Prostate gland (tissue), 2 donors: ENCODE measurements around the gene PANK4. TPM values are rescaled to one million over a fixed set of nuclear protein-coding genes. Genes with fewer than 3 reads are reported as not detected.
A peak's percentile ranks its signal among the peaks of the same experiment; 100 is the strongest.

Experiments used
- DNase-seq: peaks from one replicate; pipeline ENCODE4 v3.0.0-alpha.2; 2019; ENCODE audit warnings: low spot score
- H3K27ac ChIP-seq, 2 donors: fragments of 200-600 bp; sonication (generic); 2 replicates each; pipeline ENCODE4 v1.5.1; 2017 to 2019
- H3K27me3 ChIP-seq: fragments of 200-600 bp; sonication (generic); replicated peaks from 2 replicates; pipeline ENCODE4 v1.5.1; 2019; ENCODE audit not compliant: insufficient read depth
- H3K36me3 ChIP-seq, 2 donors: fragments of 200-600 bp; sonication (generic); 1 replicate in 1 of 2; 2 replicates in 1 of 2; pipeline versions ENCODE4 v1.5.1 to v1.8.1; 2017 to 2019
- H3K4me1 ChIP-seq: fragments of 200-600 bp; sonication (generic); replicated peaks from 2 replicates; pipeline ENCODE4 v1.5.1; 2019
- H3K4me3 ChIP-seq, 2 donors: fragments of 200-600 bp; sonication (generic); 2 replicates each; pipeline ENCODE4 v1.5.1; 2017 to 2019
- H3K9me3 ChIP-seq: fragments of 200-600 bp; sonication (generic); 2 replicates; pipeline ENCODE4 v1.5.1; 2017
- POLR2A ChIP-seq: fragments of 450-650 bp; IDR thresholded peaks from one replicate; pipeline ENCODE4 v1.6.1; 2016; ENCODE audit warnings: antibody characterized with exemption, mild to moderate bottlenecking
- POLR2AphosphoS5 ChIP-seq: sonication (generic); formaldehyde crosslinking; IDR thresholded peaks from one replicate; pipeline ENCODE4 v1.6.1; 2017; ENCODE audit warnings: antibody characterized with exemption
- WGBS: methylation state at CpG from one replicate; pipeline ENCODE4 v1.1.5; 2018; 5-methylcytosine and 5-hydroxymethylcytosine counted together
- intact Hi-C: fragments of 100-400 bp; cut with DNase I; formaldehyde crosslinking; loops from one replicate; pipeline ENCODE4 v1.14.2; 2022
- total RNA-seq, 2 donors: library from RNA; depleted of rRNA; stranded (reverse); fragments of >200 nt; gene quantifications; one replicate each; pipeline ENCODE4 v1.1.0, GENCODE V29; 2016
- TF ChIP-seq, protein P1 (sequence below), 4 experiments: fragments of 200-600 bp in 2 of 4; fragments of 450-650 bp in 2 of 4; sonication (generic) in 2 of 4; IDR thresholded peaks; 1 replicate in 3 of 4; 2 replicates in 1 of 4; pipeline ENCODE4 v1.5.1; 2016 to 2019; ENCODE audit warnings: antibody characterized with exemption in 4 of 4, mild to moderate bottlenecking in 2 of 4, moderate library complexity in 2 of 4

PANK4 gene
- total RNA-seq, 2 donors from 2014 or later, result 27.0 to 69.5 TPM

DNA sequence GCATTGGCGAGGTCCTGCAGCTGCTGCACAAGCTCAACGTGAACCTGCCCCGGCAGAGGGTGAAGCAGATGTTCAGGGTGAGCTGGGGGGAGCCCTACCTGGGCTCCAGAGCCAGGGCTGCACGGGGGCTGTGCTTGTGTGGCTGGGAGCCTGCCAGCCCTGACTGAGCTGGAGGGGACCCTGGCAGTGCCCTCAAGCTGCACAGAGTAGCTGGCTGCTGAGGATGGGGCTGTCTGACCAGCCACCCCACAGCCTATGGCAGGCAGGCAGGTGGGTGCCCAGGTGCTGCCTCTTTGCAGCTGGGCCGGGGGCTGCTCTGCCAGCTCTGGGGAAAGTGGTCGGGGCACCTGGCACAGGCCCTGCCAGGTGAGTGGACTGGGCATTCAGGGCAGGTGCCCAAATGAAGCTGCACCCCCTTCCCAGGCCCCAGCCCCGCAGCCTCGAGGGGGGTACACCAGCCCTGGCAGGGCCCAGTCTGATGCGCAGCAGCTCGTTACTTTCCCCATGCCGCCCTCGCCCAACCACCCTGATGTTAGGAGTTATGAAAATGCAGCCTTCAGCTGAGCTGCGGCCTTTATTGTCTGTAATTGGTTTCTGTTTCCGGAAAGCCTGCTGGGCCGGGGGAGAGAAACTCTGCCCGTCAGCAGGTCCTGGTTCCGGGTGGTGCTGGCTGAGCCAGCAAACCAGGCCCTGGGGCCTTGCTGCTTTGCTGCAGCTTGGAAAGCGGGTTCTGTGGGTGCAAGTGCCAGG is 46.0 kb downstream of the PANK4 start:
- Histone ChIP-seq H3K4me1 (peaks cover 14% of the 10 kb centered on the region), H3K4me3 (no peak overlapping the region), H3K27me3 (no peaks in the 10 kb centered on the region), H3K27ac (peak overlapping the region; percentile 52 to 69), H3K9me3 (no peaks in the 10 kb centered on the region), H3K36me3 (no peaks in the 10 kb centered on the region)
- TF ChIP-seq POLR2A, result no peak
- peak; percentile 49 for TF ChIP-seq POLR2AphosphoS5
- peak; percentile 50 for DNase-seq
- WGBS, result 69% methylated on average over 17 of the region's 18 CpGs
- intact Hi-C loops, result no loop called here

DNA sequence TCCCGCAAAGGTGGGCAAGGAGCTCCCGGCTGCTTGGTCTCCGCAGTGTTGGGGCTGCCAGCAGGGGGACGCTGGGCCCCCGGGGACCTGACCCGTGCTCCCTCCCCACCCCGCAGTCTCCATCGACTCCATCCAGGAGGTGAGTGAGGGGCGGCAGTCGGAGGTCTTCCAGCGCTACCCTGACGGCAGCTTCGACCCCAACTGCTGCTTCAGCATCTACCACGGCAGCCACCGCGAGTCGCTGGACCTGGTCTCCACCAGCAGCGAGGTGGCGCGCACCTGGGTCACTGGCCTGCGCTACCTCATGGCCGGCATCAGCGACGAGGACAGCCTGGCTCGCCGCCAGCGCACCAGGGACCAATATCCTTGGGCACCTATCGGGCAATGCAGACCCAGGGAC is 46.8 kb downstream of the PANK4 start:
- Histone ChIP-seq H3K4me1 (peaks cover 14% of the 10 kb centered on the region), H3K36me3 (no peaks in the 10 kb centered on the region), H3K4me3 (no peak overlapping the region), H3K9me3 (no peaks in the 10 kb centered on the region), H3K27ac (peak overlapping the region; percentile 52 to 69), H3K27me3 (no peaks in the 10 kb centered on the region)
- intact Hi-C loops, result no loop called here
- TF ChIP-seq, protein P1, sequence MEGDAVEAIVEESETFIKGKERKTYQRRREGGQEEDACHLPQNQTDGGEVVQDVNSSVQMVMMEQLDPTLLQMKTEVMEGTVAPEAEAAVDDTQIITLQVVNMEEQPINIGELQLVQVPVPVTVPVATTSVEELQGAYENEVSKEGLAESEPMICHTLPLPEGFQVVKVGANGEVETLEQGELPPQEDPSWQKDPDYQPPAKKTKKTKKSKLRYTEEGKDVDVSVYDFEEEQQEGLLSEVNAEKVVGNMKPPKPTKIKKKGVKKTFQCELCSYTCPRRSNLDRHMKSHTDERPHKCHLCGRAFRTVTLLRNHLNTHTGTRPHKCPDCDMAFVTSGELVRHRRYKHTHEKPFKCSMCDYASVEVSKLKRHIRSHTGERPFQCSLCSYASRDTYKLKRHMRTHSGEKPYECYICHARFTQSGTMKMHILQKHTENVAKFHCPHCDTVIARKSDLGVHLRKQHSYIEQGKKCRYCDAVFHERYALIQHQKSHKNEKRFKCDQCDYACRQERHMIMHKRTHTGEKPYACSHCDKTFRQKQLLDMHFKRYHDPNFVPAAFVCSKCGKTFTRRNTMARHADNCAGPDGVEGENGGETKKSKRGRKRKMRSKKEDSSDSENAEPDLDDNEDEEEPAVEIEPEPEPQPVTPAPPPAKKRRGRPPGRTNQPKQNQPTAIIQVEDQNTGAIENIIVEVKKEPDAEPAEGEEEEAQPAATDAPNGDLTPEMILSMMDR (IDR thresholded peaks at IDR 0.05), result no peak
- no peak for TF ChIP-seq POLR2AphosphoS5
- no peak for TF ChIP-seq POLR2A
- 81% methylated on average over 28 of the region's 28 CpGs for WGBS
- DNase-seq, result no peak

DNA sequence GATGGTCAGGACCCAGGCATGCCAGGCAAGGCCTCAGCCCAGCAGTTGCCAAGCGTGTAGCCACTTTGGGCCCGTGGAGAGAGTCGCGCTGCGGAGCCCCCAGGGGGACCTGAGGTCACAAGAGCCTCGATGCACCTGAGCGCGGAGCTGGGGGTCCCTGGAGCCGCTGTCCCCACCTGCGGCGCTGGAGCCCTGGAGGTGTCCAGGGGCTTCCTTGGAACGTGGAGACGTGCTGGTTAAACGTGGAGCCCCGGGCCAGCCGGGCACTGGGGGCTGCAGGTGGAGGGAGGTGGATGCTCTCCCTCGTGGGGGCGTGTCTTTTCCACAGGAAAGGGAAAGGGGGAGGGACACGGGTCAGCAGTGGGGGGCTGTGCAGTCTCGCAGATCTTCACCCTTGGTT is 47.2 kb downstream of the PANK4 start:
- 86% methylated on average over 18 of the region's 20 CpGs for WGBS
- DNase-seq, result no peak
- Histone ChIP-seq H3K27me3 (no peaks in the 10 kb centered on the region), H3K36me3 (no peaks in the 10 kb centered on the region), H3K27ac (no peak overlapping the region), H3K4me1 (peaks cover 14% of the 10 kb centered on the region), H3K4me3 (no peak overlapping the region), H3K9me3 (no peaks in the 10 kb centered on the region)
- intact Hi-C loops, result no loop called here
- TF ChIP-seq POLR2AphosphoS5 (no peak), POLR2A (no peak)
- TF ChIP-seq, protein P1 (IDR thresholded peaks at IDR 0.05), result no peak

DNA sequence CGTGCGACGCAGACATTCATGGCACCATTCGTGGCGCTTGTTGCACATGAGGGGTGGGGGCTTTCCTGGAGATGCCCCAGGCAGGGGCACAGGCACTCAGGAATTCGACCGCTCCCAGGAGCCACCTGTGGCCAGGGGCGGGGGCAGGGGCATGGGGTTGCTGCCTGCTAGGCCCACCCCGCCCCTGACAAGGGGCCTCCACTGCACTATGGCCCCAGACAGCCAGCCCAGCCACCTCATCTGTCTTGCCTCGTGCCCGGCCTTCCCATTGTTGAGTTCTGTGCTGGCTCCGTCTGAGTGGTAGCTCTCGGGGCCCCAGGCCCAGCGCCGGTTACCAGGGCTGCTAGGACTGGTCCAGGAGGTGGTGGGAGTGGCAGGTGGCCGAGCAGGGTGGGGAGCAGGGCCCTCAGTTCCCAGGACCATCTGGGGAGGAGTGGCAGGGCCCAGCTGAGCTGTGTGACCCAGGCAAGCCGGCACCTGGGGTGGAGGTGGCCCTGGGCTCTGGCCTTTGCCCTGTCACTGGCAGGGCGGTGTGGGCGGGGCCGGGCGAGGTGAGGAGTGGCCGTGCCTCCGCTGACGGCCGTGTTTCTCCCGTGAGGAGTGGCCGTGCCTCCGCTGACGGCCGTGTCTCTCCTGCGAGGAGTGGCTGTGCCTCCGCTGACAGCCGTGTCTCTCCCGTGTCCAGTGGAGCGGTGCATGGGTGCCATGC is 48.5 kb downstream of the PANK4 start:
- TF ChIP-seq POLR2AphosphoS5 (no peak), POLR2A (no peak)
- TF ChIP-seq, protein P1 (IDR thresholded peaks at IDR 0.05), result no peak
- intact Hi-C loops, result no loop called here
- WGBS, result 76% methylated on average over 33 of the region's 35 CpGs
- H3K36me3 ChIP-seq, result no peaks in the 10 kb centered on the region
- H3K27me3 ChIP-seq, result no peaks in the 10 kb centered on the region
- H3K9me3 ChIP-seq, result no peaks in the 10 kb centered on the region
- H3K27ac ChIP-seq, result no peak overlapping the region
- peaks cover 14% of the 10 kb centered on the region for H3K4me1 ChIP-seq
- no peak for DNase-seq
- no peak overlapping the region for H3K4me3 ChIP-seq

DNA sequence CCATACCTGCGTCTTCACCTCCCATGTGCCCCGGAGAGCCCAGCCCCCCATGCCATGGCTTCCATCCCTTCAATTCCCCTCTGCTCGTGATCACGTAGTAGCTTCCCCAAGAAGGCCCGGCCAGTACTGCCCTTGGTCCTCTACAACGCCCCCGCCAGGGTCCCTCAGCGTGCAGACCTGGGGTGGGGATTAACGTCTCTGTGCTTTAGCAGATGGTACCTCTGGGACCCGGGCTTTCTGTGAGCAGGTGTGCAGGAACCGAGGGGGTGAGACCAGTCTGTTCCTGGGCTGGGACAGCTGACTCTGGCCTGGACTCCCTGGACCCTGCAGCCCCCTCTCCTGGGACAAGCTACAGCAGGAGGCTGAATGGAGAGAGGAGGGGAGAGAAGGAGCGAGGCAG is 49.1 kb downstream of the PANK4 start:
- peaks cover 14% of the 10 kb centered on the region for H3K4me1 ChIP-seq
- H3K36me3 ChIP-seq, result no peaks in the 10 kb centered on the region
- no peak for TF ChIP-seq POLR2A
- WGBS, result 73% methylated on average over 12 of the region's 12 CpGs
- H3K27me3 ChIP-seq, result no peaks in the 10 kb centered on the region
- no peak overlapping the region for H3K27ac ChIP-seq
- no peak for DNase-seq
- intact Hi-C loops, result no loop called here
- H3K9me3 ChIP-seq, result no peaks in the 10 kb centered on the region
- no peak overlapping the region for H3K4me3 ChIP-seq
